Measurements from ENCODE around the gene ZNF878.

ZNF878 gene

GRCh38 chr19:12034620-12035019 lies 18.1 kb downstream of the ZNF878 start:
- DNase-seq = peak; percentile 36

GRCh38 chr19:12034198-12034597 lies 18.6 kb downstream of the ZNF878 start:
- no peak for DNase-seq

- no peak for DNase-seq
Observed at GRCh38 chr19:12015753-12016116, 37.0 kb downstream of the ZNF878 start.

GRCh38 chr19:12015015-12015752 lies 37.6 kb downstream of the ZNF878 start:
- DNase-seq = no peak

GRCh38 chr19:12000152-12000981 lies 52.4 kb downstream of the ZNF878 start:
- DNase-seq = no peak

- DNase-seq = no peak
Observed at GRCh38 chr19:11995174-11995573, 57.6 kb downstream of the ZNF878 start.
